GM12878 (cell line): ENCODE data around the gene CNN1. TPM values are rescaled to one million over a fixed set of nuclear protein-coding genes. Genes with fewer than 3 reads are reported as not detected.

Source experiments
- ATAC-seq: fragments of 200-7000 bp; cut with Tn5 transposase; 3 replicates; pipeline ENCODE4 v1.9.1; 2020; ENCODE audit warnings: mild to moderate bottlenecking, moderate library complexity
- BruUV-seq: library from RNA; stranded (reverse); fragments of 400-500 nt; replicated peaks from 2 replicates; lab custom pipeline; 2021; lab: Mats Ljungman, UMichigan
- CTCF ChIA-PET: fragments of 300-600 bp; sonication (Branson Sonifier 250); formaldehyde crosslinking; extraction: SDS; loops from one replicate; lab custom pipeline; 2021; ENCODE audit warnings: inconsistent platforms; lab: Yijun Ruan, JAX
- POLR2A ChIA-PET: fragments of 350-600 bp; formaldehyde crosslinking; extraction: SDS; loops from one replicate; lab custom pipeline; 2021; ENCODE audit warnings: inconsistent platforms; lab: Charles Lee
- RAD21 ChIA-PET: fragments of 300-600 bp; sonication (Branson Sonifier 250); formaldehyde crosslinking; loops from one replicate; lab custom pipeline; 2023; ENCODE audit warnings: antibody characterized with exemption; ENCODE audit not compliant: unreplicated experiment; lab: Charles Lee
- SMC1A ChIA-PET: fragments of 300-600 bp; sonication (Branson Sonifier 250); formaldehyde crosslinking; loops from one replicate; lab custom pipeline; 2023; ENCODE audit not compliant: unreplicated experiment, uncharacterized antibody; lab: Charles Lee
- DNase-seq: peaks from one replicate; pipeline ENCODE4 v3.0.0-alpha.2; 2011; ENCODE audit warnings: low read depth, low spot score
- FAIRE-seq: peaks from 3 replicates; lab custom pipeline; 2011; peaks lifted over from hg19 to GRCh38; lab: Jason Lieb, UNC
- H2AFZ ChIP-seq: 2 replicates; pipeline ENCODE4 v1.6.0; 2011; ENCODE audit warnings: low read depth, low read length, control low read depth; ENCODE audit not compliant: control insufficient read depth
- H3K27ac ChIP-seq: 2 replicates; pipeline ENCODE4 v1.5.1; 2011; ENCODE audit warnings: control low read depth; ENCODE audit not compliant: control insufficient read depth, insufficient read depth
- H3K27me3 ChIP-seq, 2 experiments: replicated peaks in 1 of 2; 2 replicates each; pipeline versions ENCODE4 v1.6.0 to v1.6.1; 2011; ENCODE audit warnings: low read length in 1 of 2; ENCODE audit not compliant: control insufficient read depth in 2 of 2, insufficient read depth in 2 of 2
- H3K36me3 ChIP-seq, 2 experiments: 2 replicates each; pipeline ENCODE4 v1.5.1; 2011; ENCODE audit warnings: low read length in 1 of 2; ENCODE audit not compliant: control insufficient read depth in 2 of 2, insufficient read depth in 2 of 2
- H3K4me1 ChIP-seq: 2 replicates; pipeline ENCODE4 v1.6.1; 2011; ENCODE audit warnings: mild to moderate bottlenecking, low read length, moderate library complexity, mixed read lengths; ENCODE audit not compliant: control insufficient read depth, insufficient read depth
- H3K4me2 ChIP-seq: 2 replicates; pipeline ENCODE4 v1.6.0; 2011; ENCODE audit warnings: control low read depth; ENCODE audit not compliant: control insufficient read depth, insufficient read depth
- H3K4me3 ChIP-seq: fragments of 200-600 bp; sonication (generic); 2 replicates; pipeline ENCODE4 v1.5.1; 2016
- H3K79me2 ChIP-seq: 2 replicates; pipeline ENCODE4 v1.6.0; 2011; ENCODE audit warnings: low read length; ENCODE audit not compliant: control insufficient read depth, insufficient read depth
- H3K9ac ChIP-seq: 2 replicates; pipeline ENCODE4 v1.8.0; 2011; ENCODE audit warnings: low read length, control low read depth, mixed read lengths; ENCODE audit not compliant: control insufficient read depth, insufficient read depth
- H3K9me3 ChIP-seq: replicated peaks from 3 replicates; pipeline ENCODE4 v1.5.1; 2011; ENCODE audit warnings: mild to moderate bottlenecking, low read length; ENCODE audit not compliant: control insufficient read depth, insufficient read depth
- H4K20me1 ChIP-seq: 2 replicates; pipeline ENCODE4 v1.6.0; 2011; ENCODE audit not compliant: control insufficient read depth, insufficient read depth
- ATF7 ChIP-seq: fragments of 450-650 bp; IDR thresholded peaks from 2 replicates; pipeline ENCODE4 v1.6.1; 2016; ENCODE audit warnings: low read depth, mild to moderate bottlenecking
- CEBPB ChIP-seq, 2 experiments: fragments of 150-350 bp in 1 of 2; IDR thresholded peaks; 2 replicates each; pipeline ENCODE4 v1.6.1; 2012 to 2014; ENCODE audit warnings: low read depth in 2 of 2, low read length in 2 of 2, borderline replicate concordance in 1 of 2, inconsistent platforms in 1 of 2
- CREM ChIP-seq: IDR thresholded peaks from 2 replicates; pipeline ENCODE4 v1.6.1; 2014; ENCODE audit warnings: antibody characterized with exemption, low read depth
- EP300 ChIP-seq, 2 experiments: fragments of 150-350 bp in 1 of 2; IDR thresholded peaks; 2 replicates each; pipeline ENCODE4 v1.6.1; 2011 to 2012; ENCODE audit warnings: low read depth in 2 of 2, low read length in 2 of 2, borderline replicate concordance in 1 of 2, improper control_type of control experiment in 1 of 2, inconsistent platforms in 1 of 2; ENCODE audit not compliant: control insufficient read depth in 1 of 2
- EZH2 ChIP-seq: IDR thresholded peaks from 2 replicates; pipeline ENCODE4 v1.6.1; 2012; ENCODE audit warnings: low read depth, mild to moderate bottlenecking, control low read depth, inconsistent platforms, low read length, borderline replicate concordance; ENCODE audit not compliant: control insufficient read depth
- IRF4 ChIP-seq: IDR thresholded peaks from 2 replicates; pipeline ENCODE4 v1.6.1; 2011; ENCODE audit warnings: low read depth, low read length
- NFIC ChIP-seq: IDR thresholded peaks from 2 replicates; pipeline ENCODE4 v1.6.1; 2012; ENCODE audit warnings: low read depth, mild to moderate bottlenecking, inconsistent platforms, low read length, moderate library complexity
- RAD21 ChIP-seq: IDR thresholded peaks from 2 replicates; pipeline ENCODE4 v1.6.1; 2011; ENCODE audit warnings: mild to moderate bottlenecking, low read depth, low read length, moderate library complexity; ENCODE audit not compliant: insufficient read depth
- RB1 ChIP-seq: fragments of 450-650 bp; formaldehyde crosslinking; IDR thresholded peaks from 2 replicates; pipeline ENCODE4 v1.6.1; 2017; ENCODE audit warnings: mild to moderate bottlenecking, borderline replicate concordance
- RUNX3 ChIP-seq: IDR thresholded peaks from 2 replicates; pipeline ENCODE4 v1.6.1; 2012; ENCODE audit warnings: low read length, inconsistent platforms
- SP1 ChIP-seq: IDR thresholded peaks from one replicate; pipeline ENCODE4 v1.6.1; 2011; ENCODE audit warnings: low read depth, low read length
- SPI1 ChIP-seq: IDR thresholded peaks from 2 replicates; pipeline ENCODE4 v1.6.1; 2011; ENCODE audit warnings: low read depth, mild to moderate bottlenecking, low read length, moderate library complexity, borderline replicate concordance; ENCODE audit not compliant: insufficient read depth
- ZNF274 ChIP-seq: IDR thresholded peaks from one replicate; pipeline ENCODE4 v1.8.0; 2011; ENCODE audit not compliant: insufficient read length, insufficient read depth
- WGBS: methylation state at CpG from one replicate; pipeline ENCODE4 v1.1.6; 2016; ENCODE audit warnings: low lambda C conversion rate; ENCODE audit not compliant: insufficient replicate concordance, insufficient coverage; ENCODE audit errors: missing lambda C conversion rate; 5-methylcytosine and 5-hydroxymethylcytosine counted together
- in situ Hi-C: fragments of 300-500 bp; cut with MboI; formaldehyde crosslinking; loops from 9 replicates; pipeline ENCODE4 v1.14.3; 2018; ENCODE audit warnings: mixed read lengths
- intact Hi-C: fragments of 100-400 bp; cut with micrococcal nuclease; formaldehyde crosslinking; loops from one replicate; pipeline ENCODE4 v1.14.2; 2022; ENCODE audit not compliant: unreplicated experiment
- polyA plus RNA-seq, 11 experiments: library from polyadenylated mRNA; depleted of rRNA in 4 of 11; unstranded in 6 of 11; stranded (reverse) in 5 of 11; fragments of >200 nt; fragmentation: Nextera tagmentation in 4 of 11; fragmentation: Illumina TruSeq in 1 of 11; extraction: Ambion mirVana in 4 of 11; extraction: Trizol in 1 of 11; gene quantifications; 1 replicate in 1 of 11; 2 replicates in 10 of 11; pipeline versions ENCODE4 v1.2.1 to v1.2.3, GENCODE V29; 2011 to 2016; ENCODE audit warnings: inconsistent platforms in 2 of 11, missing spikeins in 2 of 11, low read depth in 1 of 11
- total RNA-seq, 4 experiments: library from RNA; depleted of rRNA in 3 of 4; stranded (reverse); fragments of >200 nt in 3 of 4; fragmentation: Illumina TruSeq in 1 of 4; extraction: Trizol in 1 of 4; gene quantifications; 2 replicates each; pipeline versions ENCODE4 v1.2.1 to v1.2.3, GENCODE V29; 2013 to 2021
- TF ChIP-seq, protein P1 (sequence below): fragments of 450-650 bp; IDR thresholded peaks from 2 replicates; pipeline ENCODE4 v1.6.1; 2017; ENCODE audit warnings: antibody characterized with exemption, mild to moderate bottlenecking, moderate library complexity

CNN1 gene
- total and polyA plus RNA-seq, 10 of the 15 experiments (the other 5 are each of a cell fraction or from before 2014, with no cell fraction given), result 0.03 to 0.58 (median 0.22) TPM; not detected in 1

DNA sequence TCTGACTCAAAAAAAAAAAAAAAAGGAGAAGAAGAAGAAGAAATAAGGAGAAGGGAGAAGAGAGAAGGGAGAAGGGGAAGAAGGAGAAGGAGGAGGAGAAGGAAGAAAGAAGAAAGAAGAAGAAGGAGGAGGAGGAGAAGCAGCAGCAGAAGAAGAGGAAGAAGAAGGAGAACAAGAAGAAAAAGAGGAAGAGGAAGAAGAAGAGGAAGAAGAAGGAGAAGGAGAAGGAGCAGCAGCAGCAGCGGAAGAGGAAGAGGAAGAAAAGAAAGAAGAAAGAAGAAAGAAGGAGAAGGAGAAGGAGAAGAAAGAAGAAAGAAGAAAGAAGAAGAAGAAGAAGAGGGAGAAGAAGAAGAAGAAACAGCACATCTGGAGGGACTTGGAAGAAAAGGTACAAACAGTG, 4.1 kb upstream of the CNN1 start:
- WGBS, result 0% methylated on average over 1 of the region's 1 CpG
- no peak overlapping the region for H3K4me3 ChIP-seq
- no peak overlapping the region for H2AFZ ChIP-seq
- H3K4me1 ChIP-seq, result peaks cover 4% of the 10 kb centered on the region
- CTCF ChIA-PET, result interaction anchor here (1.0 to 1.1 kb wide), 2 partner anchors 52 to 157 kb away, joined by 3 to 5 read pairs; no protein-coding TSS in a partner anchor
- ATAC-seq, result no peak
- RAD21 ChIA-PET, result no interaction called here
- no TSS peak for BruUV-seq
- no peaks in the 10 kb centered on the region for H4K20me1 ChIP-seq
- in situ Hi-C loops (no loop called here), intact Hi-C loops (no loop called here)
- no peak for DNase-seq
- H3K27ac ChIP-seq, result no peak overlapping the region
- no peaks in the 10 kb centered on the region for H3K9me3 ChIP-seq
- POLR2A ChIA-PET, result interaction anchor here (0.6 to 1.4 kb wide), 2 partner anchors 11 to 26 kb away, joined by 3 to 6 read pairs; no protein-coding TSS in a partner anchor
- TF ChIP-seq SPI1, result peak; percentile 12; the same call in 1 of the 2 replicates
- no peak for TF ChIP-seq CEBPB (IDR thresholded peaks at IDR 0.05; ENCODE audit: borderline replicate concordance in 1 of 2, low read depth in 2 of 2, low read length in 2 of 2)
- TF ChIP-seq, all 136 proteins: peak for 1
- no peak for FAIRE-seq
- Histone ChIP-seq H3K79me2 (no peaks in the 10 kb centered on the region), H3K9ac (no peak overlapping the region), H3K36me3 (no peaks in the 10 kb centered on the region), H3K27me3 (no peaks in the 10 kb centered on the region), H3K4me2 (no peak overlapping the region)
- SMC1A ChIA-PET, result no interaction called here

DNA sequence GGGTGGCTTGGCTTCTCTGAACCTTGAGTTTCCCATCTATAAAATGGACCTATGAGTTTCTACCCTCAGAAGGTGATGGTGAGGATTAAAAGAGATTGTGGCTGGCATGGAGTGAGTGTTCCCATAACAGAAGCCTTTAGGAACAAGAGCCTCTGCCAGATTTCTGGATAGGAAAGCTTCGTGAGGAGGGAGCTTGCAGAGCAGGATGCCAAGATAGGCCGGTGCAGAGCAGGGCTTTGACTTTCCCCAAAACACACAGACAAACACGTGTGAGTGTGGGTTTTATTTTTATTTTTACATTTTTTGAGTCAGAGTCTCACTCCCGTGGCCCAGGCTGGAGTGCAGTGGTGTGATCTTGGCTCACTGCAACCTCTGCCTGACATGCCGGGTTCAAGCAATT, 3.7 kb upstream of the CNN1 start:
- intact Hi-C loops (no loop called here), in situ Hi-C loops (no loop called here)
- H3K4me3 ChIP-seq, result no peak overlapping the region
- ChIA-PET SMC1A (no interaction called here), POLR2A (interaction anchor here (1.4 kb wide), 1 partner anchor 26 kb away, joined by 3 read pairs; no protein-coding TSS in a partner anchor), CTCF (interaction anchor here (1.0 to 1.2 kb wide), 2 partner anchors 17 to 157 kb away, joined by 3 read pairs; no protein-coding TSS in a partner anchor), RAD21 (no interaction called here)
- H3K4me2 ChIP-seq, result no peak overlapping the region
- ATAC-seq (no peak), DNase-seq (no peak), FAIRE-seq (no peak)
- H3K9ac ChIP-seq, result no peak overlapping the region
- H3K36me3 ChIP-seq, result no peaks in the 10 kb centered on the region
- BruUV-seq, result no TSS peak
- no peak overlapping the region for H3K27ac ChIP-seq
- no peak overlapping the region for H2AFZ ChIP-seq
- H3K27me3 ChIP-seq, result no peaks in the 10 kb centered on the region
- 41% methylated on average over 5 of the region's 5 CpGs for WGBS
- H3K9me3 ChIP-seq, result no peaks in the 10 kb centered on the region
- peaks cover 4% of the 10 kb centered on the region for H3K4me1 ChIP-seq
- no peaks in the 10 kb centered on the region for H3K79me2 ChIP-seq
- H4K20me1 ChIP-seq, result no peaks in the 10 kb centered on the region
- no peak for TF ChIP-seq ATF7
- TF ChIP-seq RUNX3, result no peak
- no peak for TF ChIP-seq EP300 (IDR thresholded peaks at IDR 0.05; ENCODE audit: borderline replicate concordance in 1 of 2, control insufficient read depth in 1 of 2, low read depth in 2 of 2, low read length in 2 of 2)
- TF ChIP-seq NFIC, result no peak
- TF ChIP-seq ZNF274, result no peak
- TF ChIP-seq, protein P1, sequence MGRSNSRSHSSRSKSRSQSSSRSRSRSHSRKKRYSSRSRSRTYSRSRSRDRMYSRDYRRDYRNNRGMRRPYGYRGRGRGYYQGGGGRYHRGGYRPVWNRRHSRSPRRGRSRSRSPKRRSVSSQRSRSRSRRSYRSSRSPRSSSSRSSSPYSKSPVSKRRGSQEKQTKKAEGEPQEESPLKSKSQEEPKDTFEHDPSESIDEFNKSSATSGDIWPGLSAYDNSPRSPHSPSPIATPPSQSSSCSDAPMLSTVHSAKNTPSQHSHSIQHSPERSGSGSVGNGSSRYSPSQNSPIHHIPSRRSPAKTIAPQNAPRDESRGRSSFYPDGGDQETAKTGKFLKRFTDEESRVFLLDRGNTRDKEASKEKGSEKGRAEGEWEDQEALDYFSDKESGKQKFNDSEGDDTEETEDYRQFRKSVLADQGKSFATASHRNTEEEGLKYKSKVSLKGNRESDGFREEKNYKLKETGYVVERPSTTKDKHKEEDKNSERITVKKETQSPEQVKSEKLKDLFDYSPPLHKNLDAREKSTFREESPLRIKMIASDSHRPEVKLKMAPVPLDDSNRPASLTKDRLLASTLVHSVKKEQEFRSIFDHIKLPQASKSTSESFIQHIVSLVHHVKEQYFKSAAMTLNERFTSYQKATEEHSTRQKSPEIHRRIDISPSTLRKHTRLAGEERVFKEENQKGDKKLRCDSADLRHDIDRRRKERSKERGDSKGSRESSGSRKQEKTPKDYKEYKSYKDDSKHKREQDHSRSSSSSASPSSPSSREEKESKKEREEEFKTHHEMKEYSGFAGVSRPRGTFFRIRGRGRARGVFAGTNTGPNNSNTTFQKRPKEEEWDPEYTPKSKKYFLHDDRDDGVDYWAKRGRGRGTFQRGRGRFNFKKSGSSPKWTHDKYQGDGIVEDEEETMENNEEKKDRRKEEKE, result no peak
- TF ChIP-seq IRF4, result no peak
- no peak for TF ChIP-seq SP1
- no peak for TF ChIP-seq EZH2
- TF ChIP-seq RB1, result no peak
- no peak for TF ChIP-seq RAD21
- no peak for TF ChIP-seq CREM
